Measurements from ENCODE around the gene RTP3.

- no peak for TF ChIP-seq POLR2A (IDR thresholded peaks at IDR 0.05)
- no peak for TF ChIP-seq CTCF (IDR thresholded peaks at IDR 0.05)
Observed at GRCh38 chr3:46545818-46546630, 48.2 kb downstream of the RTP3 start.

Measured in esophagus squamous epithelium (tissue), 4 donors.